ENCODE measurements around the gene SYNE3. TPM values are rescaled to one million over a fixed set of nuclear protein-coding genes. Genes with fewer than 3 reads are reported as not detected.

Gene SYNE3
- total RNA-seq, 1 donor from 2014 or later, result 42.6 TPM

GRCh38 chr14:95536036-95536593, 19.7 kb upstream of the SYNE3 start:
- peak overlapping the region; percentile 98 for H3K4me3 Mint-ChIP-seq
- H3K4me1 Mint-ChIP-seq (ENCODE audit: low read depth), result peaks cover 61% of the 10 kb centered on the region
- no peak for DNase-seq (ENCODE audit: low spot score)
- no peaks in the 10 kb centered on the region for H3K27me3 Mint-ChIP-seq (ENCODE audit: insufficient read depth)
- H3K27ac Mint-ChIP-seq, result peak overlapping the region; percentile 94
- no peaks in the 10 kb centered on the region for H3K9me3 Mint-ChIP-seq
- peaks cover 23% of the 10 kb centered on the region for H3K36me3 Mint-ChIP-seq (ENCODE audit: low read depth)
- intact Hi-C loops (cut with micrococcal nuclease), result loop anchor here (10.0 kb wide), 1 partner anchor 1451 kb away; the partner anchor contains the start of genes DDX24 and IFI27L1

DNA sequence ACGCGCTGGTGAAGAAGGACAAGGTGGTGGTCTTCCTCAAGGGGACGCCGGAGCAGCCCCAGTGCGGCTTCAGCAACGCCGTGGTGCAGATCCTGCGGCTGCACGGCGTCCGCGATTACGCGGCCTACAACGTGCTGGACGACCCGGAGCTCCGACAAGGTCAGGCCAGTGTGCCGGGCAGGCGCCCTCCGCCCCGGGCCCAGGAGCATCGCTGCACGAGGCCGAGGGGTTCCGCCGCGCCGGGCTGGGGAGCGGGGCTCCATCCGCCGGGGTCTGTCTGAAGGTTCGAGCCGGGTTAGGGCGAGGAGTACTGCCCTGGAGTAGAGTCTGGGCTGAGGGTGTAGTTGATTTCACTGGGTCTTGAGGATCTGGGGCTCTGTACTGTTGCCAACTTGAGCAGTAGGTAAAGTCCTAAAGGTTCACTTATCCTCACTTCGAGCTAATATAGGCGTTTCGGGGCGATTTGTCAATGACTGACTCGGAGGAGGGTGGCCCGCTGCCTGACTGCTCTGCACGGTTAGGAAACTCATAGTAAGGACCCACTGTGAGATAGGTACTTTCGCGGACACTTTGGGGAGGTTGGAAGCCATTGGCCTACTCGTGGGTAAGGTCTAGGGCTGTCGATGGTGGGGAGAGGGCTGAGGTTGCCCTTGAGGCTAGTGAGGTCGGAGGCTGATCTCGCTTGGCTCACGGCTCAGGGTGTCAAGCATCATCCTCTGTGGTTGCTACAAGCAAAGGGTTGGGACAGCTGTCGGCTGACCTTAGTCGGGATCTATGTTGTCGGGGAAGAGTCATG, 19.0 kb upstream of the SYNE3 start:
- DNase-seq (ENCODE audit: low spot score), result no peak
- Mint-ChIP-seq H3K4me1 (ENCODE audit: low read depth) (peaks cover 68% of the 10 kb centered on the region), H3K4me3 (peak overlapping the region; percentile 98), H3K9me3 (no peaks in the 10 kb centered on the region), H3K36me3 (ENCODE audit: low read depth) (peaks cover 24% of the 10 kb centered on the region), H3K27me3 (ENCODE audit: insufficient read depth) (no peaks in the 10 kb centered on the region), H3K27ac (peak overlapping the region; percentile 94)
- intact Hi-C loops (cut with micrococcal nuclease), result loop anchor here (10.0 kb wide), 1 partner anchor 1451 kb away; the partner anchor contains the start of genes DDX24 and IFI27L1

DNA sequence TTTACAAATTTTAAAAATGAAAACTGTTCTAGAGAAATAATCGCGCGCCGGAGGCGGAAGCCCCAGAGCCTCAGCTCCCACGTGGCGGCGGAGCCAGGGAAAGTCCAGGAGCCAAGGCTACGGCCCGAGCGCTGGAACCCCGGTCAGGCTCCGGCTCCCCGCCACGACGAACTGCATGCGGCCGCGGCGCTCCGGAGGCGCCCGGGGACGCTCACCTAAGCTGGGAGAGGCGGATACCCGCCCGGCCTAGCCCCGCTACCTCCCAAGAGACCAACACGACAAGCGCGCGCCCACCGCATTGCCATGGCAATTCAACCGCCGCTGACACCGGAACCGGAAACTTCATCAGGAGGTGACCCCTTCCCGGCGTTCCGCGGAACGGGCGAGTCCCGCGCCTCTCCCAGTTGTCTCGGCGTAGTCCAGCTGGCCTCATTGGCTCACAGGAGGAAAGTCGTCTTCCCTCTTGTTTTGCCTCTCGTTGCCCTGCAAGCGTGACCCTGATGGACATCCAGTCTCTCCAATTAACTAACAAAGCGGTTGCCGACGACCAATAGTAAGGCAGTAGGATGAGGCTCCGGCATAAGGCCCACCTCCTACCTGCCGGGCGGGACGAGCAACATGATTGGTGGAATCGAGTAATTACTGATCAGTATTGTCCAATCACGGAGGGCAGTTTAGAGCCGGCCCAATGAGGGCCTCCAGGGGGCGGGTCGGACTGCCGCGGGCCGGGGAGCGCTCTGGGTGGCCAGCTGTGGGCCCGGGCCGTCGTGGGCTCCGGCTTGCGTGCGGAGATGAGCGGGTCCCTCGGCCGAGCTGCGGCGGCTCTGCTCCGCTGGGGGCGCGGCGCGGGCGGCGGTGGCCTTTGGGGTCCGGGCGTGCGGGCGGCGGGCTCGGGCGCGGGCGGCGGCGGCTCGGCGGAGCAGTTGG, 18.1 kb upstream of the SYNE3 start, which contains the start of gene GLRX5:
GLRX5 (plus strand) TSS at position 752 of the 927 bp plus-strand sequence; CDS start at position 792, 40 bp downstream.
- H3K4me1 Mint-ChIP-seq (ENCODE audit: low read depth), result peaks cover 73% of the 10 kb centered on the region
- intact Hi-C loops (cut with micrococcal nuclease), result loop anchor here (1.0 to 10.0 kb wide), 7 partner anchors 11 to 1450 kb away; partner anchors contain the start of genes ATG2B, DDX24, DICER1 and GSKIP
- DNase-seq (ENCODE audit: low spot score), result peak; percentile 98
- peak within 1 kb of the TSS; percentile 95 for H3K27ac Mint-ChIP-seq
- H3K27me3 Mint-ChIP-seq (ENCODE audit: insufficient read depth), result no peaks in the 10 kb centered on the region
- H3K9me3 Mint-ChIP-seq, result no peaks in the 10 kb centered on the region
- peak within 1 kb of the TSS; percentile 98 for H3K4me3 Mint-ChIP-seq
- H3K36me3 Mint-ChIP-seq (ENCODE audit: low read depth), result peaks cover 25% of the 10 kb centered on the region

DNA sequence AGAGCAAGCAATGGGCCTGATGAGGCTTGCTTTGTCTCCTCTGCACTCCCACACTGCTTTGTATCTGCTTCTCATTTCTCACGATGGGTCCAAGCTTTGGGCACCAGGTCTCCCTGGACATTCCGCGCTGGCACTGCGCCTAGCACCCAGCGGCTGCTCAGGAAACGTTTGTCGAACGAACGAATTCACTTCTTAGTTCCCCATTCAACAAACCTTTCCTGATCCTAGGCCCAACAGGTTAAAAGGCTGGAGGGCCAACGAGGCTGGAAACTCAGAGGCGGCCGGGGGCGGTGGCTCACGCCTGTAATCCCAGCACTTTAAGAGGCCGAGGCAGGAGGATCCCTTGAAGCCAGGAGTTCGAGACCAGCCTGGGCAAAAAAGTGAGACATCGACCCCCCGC, 17.4 kb upstream of the SYNE3 start:
- intact Hi-C loops (cut with micrococcal nuclease), result loop anchor here (1.0 to 10.0 kb wide), 7 partner anchors 11 to 1449 kb away; partner anchors contain the start of genes ATG2B, DDX24, DICER1 and GSKIP
- Mint-ChIP-seq H3K4me3 (peak overlapping the region; percentile 96), H3K9me3 (no peaks in the 10 kb centered on the region), H3K27me3 (ENCODE audit: insufficient read depth) (no peaks in the 10 kb centered on the region), H3K4me1 (ENCODE audit: low read depth) (peaks cover 73% of the 10 kb centered on the region), H3K36me3 (ENCODE audit: low read depth) (peaks cover 29% of the 10 kb centered on the region), H3K27ac (peak overlapping the region; percentile 95)
- DNase-seq (ENCODE audit: low spot score), result no peak

DNA sequence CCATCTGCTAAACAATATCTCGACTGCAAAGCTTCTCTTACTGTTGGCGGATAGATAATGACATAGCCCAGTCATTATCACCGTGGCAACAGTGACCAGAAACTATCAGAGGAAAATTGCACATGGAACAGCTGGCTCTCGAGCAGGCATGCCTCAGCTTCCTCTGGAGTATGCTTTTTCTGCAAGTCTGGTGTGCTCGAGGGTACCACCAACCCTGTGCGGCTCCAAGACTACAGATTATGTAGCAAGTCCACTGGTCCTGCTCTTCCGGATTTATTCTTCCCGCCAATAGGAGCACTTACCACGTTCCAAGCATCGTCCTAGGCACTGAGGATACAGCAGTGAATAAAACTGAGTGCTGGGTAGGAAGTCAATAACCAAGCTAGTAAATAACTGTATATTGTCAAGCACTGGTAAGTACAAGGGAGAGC, 17.0 kb upstream of the SYNE3 start:
- intact Hi-C loops (cut with micrococcal nuclease), result loop anchor here (10.0 kb wide), 1 partner anchor 1449 kb away; the partner anchor contains the start of genes DDX24 and IFI27L1
- no peak for DNase-seq (ENCODE audit: low spot score)
- Mint-ChIP-seq H3K27ac (peak overlapping the region; percentile 95), H3K36me3 (ENCODE audit: low read depth) (peaks cover 29% of the 10 kb centered on the region), H3K9me3 (no peaks in the 10 kb centered on the region), H3K4me3 (peak overlapping the region; percentile 96), H3K4me1 (ENCODE audit: low read depth) (peaks cover 71% of the 10 kb centered on the region), H3K27me3 (ENCODE audit: insufficient read depth) (no peaks in the 10 kb centered on the region)

DNA sequence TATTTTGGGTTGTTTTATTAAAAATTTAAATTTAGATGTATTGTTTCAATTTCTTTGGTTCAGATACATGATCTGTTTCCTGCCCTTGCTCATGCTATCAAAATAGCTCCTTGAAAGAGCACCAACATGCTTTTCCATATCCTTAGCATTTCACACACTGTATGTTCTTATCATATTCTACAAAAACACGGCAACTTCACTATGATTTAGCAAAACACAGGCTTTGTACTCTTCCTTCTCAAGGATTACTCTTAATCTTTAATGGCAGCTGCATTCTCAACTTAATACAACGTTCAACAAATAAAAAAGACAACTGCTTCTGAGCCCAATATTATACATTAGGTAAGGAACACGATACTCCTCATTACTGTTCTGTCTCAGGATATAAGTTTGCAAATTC, 15.5 kb upstream of the SYNE3 start:
- peak overlapping the region; percentile 32 for H3K27ac Mint-ChIP-seq
- intact Hi-C loops (cut with micrococcal nuclease), result loop anchor here (10.0 kb wide), 1 partner anchor 1447 kb away; the partner anchor contains the start of genes DDX24 and IFI27L1
- no peaks in the 10 kb centered on the region for H3K27me3 Mint-ChIP-seq (ENCODE audit: insufficient read depth)
- H3K4me3 Mint-ChIP-seq, result peak overlapping the region; percentile 96
- peaks cover 28% of the 10 kb centered on the region for H3K36me3 Mint-ChIP-seq (ENCODE audit: low read depth)
- H3K4me1 Mint-ChIP-seq (ENCODE audit: low read depth), result peaks cover 66% of the 10 kb centered on the region
- H3K9me3 Mint-ChIP-seq, result no peaks in the 10 kb centered on the region
- DNase-seq (ENCODE audit: low spot score), result no peak

GRCh38 chr14:95531473-95531872, 15.0 kb upstream of the SYNE3 start:
- Mint-ChIP-seq H3K36me3 (ENCODE audit: low read depth) (peaks cover 28% of the 10 kb centered on the region), H3K27ac (no peak overlapping the region), H3K4me1 (ENCODE audit: low read depth) (peaks cover 66% of the 10 kb centered on the region), H3K27me3 (ENCODE audit: insufficient read depth) (no peaks in the 10 kb centered on the region), H3K4me3 (no peak overlapping the region), H3K9me3 (no peaks in the 10 kb centered on the region)
- intact Hi-C loops (cut with micrococcal nuclease), result loop anchor here (10.0 kb wide), 1 partner anchor 1447 kb away; the partner anchor contains the start of genes DDX24 and IFI27L1
- no peak for DNase-seq (ENCODE audit: low spot score)

DNA sequence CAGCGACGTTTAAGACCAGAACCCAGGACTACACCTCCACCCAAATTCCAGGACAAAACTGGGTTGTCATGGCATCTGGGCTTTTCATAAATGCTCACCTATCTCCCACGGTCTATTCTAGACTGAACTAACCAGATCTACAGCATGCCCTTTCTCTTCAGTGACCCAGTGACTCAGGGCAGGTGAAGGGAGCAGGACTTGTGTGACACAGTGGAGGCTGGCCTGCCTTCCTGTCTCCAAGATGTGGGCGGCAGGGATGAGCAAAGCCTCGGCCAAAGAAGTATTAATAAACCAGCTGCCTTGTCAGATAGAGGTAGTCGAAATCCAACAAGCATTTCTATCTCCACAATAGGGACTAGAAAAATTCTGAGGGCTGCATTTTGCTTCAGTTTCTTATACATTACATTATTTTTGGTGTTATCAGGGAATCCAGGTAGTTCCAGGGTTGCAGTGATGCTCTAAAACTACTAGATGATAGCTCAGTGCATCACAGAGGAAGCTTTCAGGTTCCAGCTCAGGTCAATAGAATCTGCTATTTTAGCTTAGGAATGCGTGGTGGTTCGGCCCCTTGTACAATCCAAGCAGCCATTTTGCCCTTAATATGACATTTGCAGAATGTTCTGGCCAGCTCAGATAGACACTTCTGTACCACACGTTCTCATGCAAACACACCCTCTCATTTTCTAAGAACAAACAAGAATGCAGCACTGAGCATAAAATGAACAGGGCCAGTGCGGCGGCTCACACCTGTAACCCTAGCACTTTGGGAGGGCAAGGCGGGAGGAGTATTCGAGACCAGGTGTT, 14.2 kb upstream of the SYNE3 start:
- no peak for DNase-seq (ENCODE audit: low spot score)
- peaks cover 66% of the 10 kb centered on the region for H3K4me1 Mint-ChIP-seq (ENCODE audit: low read depth)
- intact Hi-C loops (cut with micrococcal nuclease), result loop anchor here (10.0 kb wide), 1 partner anchor 1446 kb away; the partner anchor contains the start of genes DDX24 and IFI27L1
- H3K27me3 Mint-ChIP-seq (ENCODE audit: insufficient read depth), result no peaks in the 10 kb centered on the region
- peaks cover 26% of the 10 kb centered on the region for H3K36me3 Mint-ChIP-seq (ENCODE audit: low read depth)
- no peaks in the 10 kb centered on the region for H3K9me3 Mint-ChIP-seq
- H3K27ac Mint-ChIP-seq, result peak overlapping the region; percentile 34
- H3K4me3 Mint-ChIP-seq, result no peak overlapping the region

DNA sequence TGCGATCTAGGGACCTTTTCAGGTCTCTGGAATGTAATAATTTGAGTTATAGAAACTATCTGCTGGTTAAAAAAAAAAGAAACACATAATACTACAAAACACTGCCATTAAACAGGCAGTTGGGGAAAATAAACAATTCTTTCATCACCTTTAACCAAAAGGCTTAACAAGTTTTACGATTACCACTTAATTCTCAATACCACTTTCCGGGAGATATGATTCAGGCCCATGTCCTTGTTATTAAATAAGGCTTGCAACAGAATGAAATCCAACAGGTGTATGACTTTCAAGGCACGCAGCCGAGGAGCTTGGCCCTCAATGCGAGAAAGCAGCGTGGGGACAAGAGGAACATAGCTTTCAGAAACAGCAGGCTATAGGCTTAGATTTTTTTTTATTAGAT, 12.8 kb upstream of the SYNE3 start:
- intact Hi-C loops (cut with micrococcal nuclease), result no loop called here

GRCh38 chr14:95527387-95528002, 11.0 kb upstream of the SYNE3 start:
- H3K4me3 Mint-ChIP-seq, result peak overlapping the region; percentile 64
- intact Hi-C loops (cut with micrococcal nuclease), result loop anchor here (1.0 kb wide), 3 partner anchors 11 to 100 kb away; partner anchors contain the start of gene SYNE3
- H3K4me1 Mint-ChIP-seq (ENCODE audit: low read depth), result peaks cover 78% of the 10 kb centered on the region
- H3K9me3 Mint-ChIP-seq, result no peaks in the 10 kb centered on the region
- H3K27me3 Mint-ChIP-seq (ENCODE audit: insufficient read depth), result no peaks in the 10 kb centered on the region
- no peak for DNase-seq (ENCODE audit: low spot score)
- H3K36me3 Mint-ChIP-seq (ENCODE audit: low read depth), result peaks cover 14% of the 10 kb centered on the region
- H3K27ac Mint-ChIP-seq, result peak overlapping the region; percentile 84

More for the DNA sequence above, 12.8 kb upstream of the SYNE3 start:
- peak overlapping the region; percentile 37 for H3K27ac Mint-ChIP-seq
- H3K4me3 Mint-ChIP-seq, result no peak overlapping the region
- H3K4me1 Mint-ChIP-seq (ENCODE audit: low read depth), result peaks cover 76% of the 10 kb centered on the region
- H3K27me3 Mint-ChIP-seq (ENCODE audit: insufficient read depth), result no peaks in the 10 kb centered on the region
- DNase-seq (ENCODE audit: low spot score), result no peak
- peaks cover 23% of the 10 kb centered on the region for H3K36me3 Mint-ChIP-seq (ENCODE audit: low read depth)
- no peaks in the 10 kb centered on the region for H3K9me3 Mint-ChIP-seq
